DOHH2 (cell line): ENCODE results near the gene TRIM42.

ENCODE experiments used
- H3F3A ChIP-seq: fragments of 200-600 bp; sonication (generic), shearing (Covaris generic); 2 replicates; pipeline ENCODE4 v1.6.0; 2016; ENCODE audit warnings: antibody characterized with exemption, mild to moderate bottlenecking; ENCODE audit not compliant: control insufficient read depth, insufficient read depth
- H3K27ac ChIP-seq: fragments of 200-600 bp; sonication (generic); 2 replicates; pipeline ENCODE4 v1.5.1; 2014; ENCODE audit warnings: low read depth, mild to moderate bottlenecking, low read length, moderate library complexity
- H3K27me3 ChIP-seq: fragments of 200-600 bp; sonication (generic); 2 replicates; pipeline ENCODE4 v1.6.1; 2014; ENCODE audit warnings: mild to moderate bottlenecking, low read length, mixed read lengths; ENCODE audit not compliant: control insufficient read depth
- H3K36me3 ChIP-seq: fragments of 200-600 bp; sonication (generic); 2 replicates; pipeline ENCODE4 v1.6.1; 2014; ENCODE audit warnings: mild to moderate bottlenecking, low read length, moderate library complexity, mixed read lengths; ENCODE audit not compliant: control insufficient read depth
- H3K4me1 ChIP-seq: fragments of 200-600 bp; sonication (generic); 2 replicates; pipeline ENCODE4 v1.6.1; 2014; ENCODE audit warnings: mild to moderate bottlenecking, low read length, mixed read lengths; ENCODE audit not compliant: control insufficient read depth
- H3K4me2 ChIP-seq: fragments of 200-600 bp; sonication (generic); 2 replicates; pipeline ENCODE4 v1.6.0; 2014; ENCODE audit warnings: mild to moderate bottlenecking, low read length, moderate library complexity
- H3K4me3 ChIP-seq: fragments of 200-600 bp; sonication (generic); 2 replicates; pipeline ENCODE4 v1.5.1; 2014; ENCODE audit warnings: mild to moderate bottlenecking, low read length, mixed read lengths
- H3K79me2 ChIP-seq: fragments of 200-600 bp; sonication (generic); 2 replicates; pipeline ENCODE4 v1.6.1; 2014; ENCODE audit warnings: mild to moderate bottlenecking, low read length, mixed read lengths; ENCODE audit not compliant: control insufficient read depth
- H3K9me2 ChIP-seq: fragments of 200-600 bp; sonication (generic); replicated peaks from 2 replicates; pipeline ENCODE4 v1.6.1; 2014; ENCODE audit warnings: mild to moderate bottlenecking, low read length, mixed read lengths; ENCODE audit not compliant: control insufficient read depth
- H3K9me3 ChIP-seq: fragments of 200-600 bp; sonication (generic); 2 replicates; pipeline ENCODE4 v1.6.1; 2014; ENCODE audit warnings: antibody characterized with exemption, low read length, mixed read lengths; ENCODE audit not compliant: control insufficient read depth, insufficient read depth
- H4K20me1 ChIP-seq: fragments of 200-600 bp; sonication (generic); 2 replicates; pipeline ENCODE4 v1.6.0; 2014; ENCODE audit warnings: low read depth, mild to moderate bottlenecking, antibody characterized with exemption, low read length, moderate library complexity; ENCODE audit not compliant: control insufficient read depth, insufficient read depth
- EZH2phosphoT487 ChIP-seq: fragments of 200-600 bp; sonication (generic); IDR thresholded peaks from 2 replicates; pipeline ENCODE4 v1.6.1; 2017; ENCODE audit warnings: borderline replicate concordance, mild to moderate bottlenecking, antibody characterized with exemption, low read length, moderate library complexity, mixed read lengths
- TF ChIP-seq, protein P1 (sequence below): fragments of 200-600 bp; sonication (generic); IDR thresholded peaks from one replicate; pipeline ENCODE4 v1.5.1; 2014; ENCODE audit warnings: antibody characterized with exemption, mild to moderate bottlenecking, low read depth, low read length; ENCODE audit not compliant: poor library complexity, severe bottlenecking

TRIM42 gene

DNA sequence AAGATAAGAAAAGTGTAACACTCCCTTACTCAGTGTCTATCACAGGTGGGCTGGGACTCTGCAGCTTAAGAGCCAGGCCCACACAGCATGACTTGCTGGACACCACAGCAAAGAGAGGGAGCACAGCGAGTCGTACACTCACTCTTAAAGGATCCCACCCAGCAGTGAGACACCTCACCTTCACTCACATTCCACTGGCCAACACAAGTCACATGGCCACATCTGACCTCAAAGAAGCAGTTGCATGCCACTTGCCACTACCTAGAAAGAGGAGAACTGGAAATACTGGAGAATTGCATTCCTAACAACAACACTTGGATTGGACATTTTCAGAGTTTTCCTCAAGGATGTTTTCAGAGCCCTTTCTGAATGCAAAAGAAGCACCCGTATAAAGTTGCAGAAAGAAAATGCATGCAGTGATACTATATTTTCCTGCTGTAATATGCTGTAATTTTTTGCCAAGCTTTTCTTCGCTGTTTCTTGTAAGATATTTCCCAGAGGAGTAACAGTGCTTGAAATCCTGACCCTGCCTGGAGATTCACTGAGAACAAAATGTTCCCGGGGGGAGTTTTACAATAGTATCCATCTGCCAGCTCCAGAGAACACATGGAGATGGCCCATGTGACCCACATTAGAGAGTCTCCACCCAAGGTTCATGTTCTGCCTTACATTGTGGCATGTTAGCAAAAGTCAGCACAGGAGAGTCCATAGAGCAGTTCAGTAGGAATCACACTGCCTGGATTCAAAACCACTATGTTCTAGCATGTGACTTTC lies 42.2 kb downstream of the TRIM42 start:
- Histone ChIP-seq H4K20me1 (no peaks in the 10 kb centered on the region), H3K27ac (no peak overlapping the region), H3K4me1 (no peaks in the 10 kb centered on the region), H3K9me2 (no peaks in the 10 kb centered on the region), H3K9me3 (no peaks in the 10 kb centered on the region), H3K27me3 (no peaks in the 10 kb centered on the region), H3F3A (no peaks in the 10 kb centered on the region), H3K4me2 (no peak overlapping the region), H3K4me3 (no peak overlapping the region), H3K36me3 (no peaks in the 10 kb centered on the region), H3K79me2 (no peaks in the 10 kb centered on the region)
- TF ChIP-seq EZH2phosphoT487: no peak
- TF ChIP-seq, protein P1, sequence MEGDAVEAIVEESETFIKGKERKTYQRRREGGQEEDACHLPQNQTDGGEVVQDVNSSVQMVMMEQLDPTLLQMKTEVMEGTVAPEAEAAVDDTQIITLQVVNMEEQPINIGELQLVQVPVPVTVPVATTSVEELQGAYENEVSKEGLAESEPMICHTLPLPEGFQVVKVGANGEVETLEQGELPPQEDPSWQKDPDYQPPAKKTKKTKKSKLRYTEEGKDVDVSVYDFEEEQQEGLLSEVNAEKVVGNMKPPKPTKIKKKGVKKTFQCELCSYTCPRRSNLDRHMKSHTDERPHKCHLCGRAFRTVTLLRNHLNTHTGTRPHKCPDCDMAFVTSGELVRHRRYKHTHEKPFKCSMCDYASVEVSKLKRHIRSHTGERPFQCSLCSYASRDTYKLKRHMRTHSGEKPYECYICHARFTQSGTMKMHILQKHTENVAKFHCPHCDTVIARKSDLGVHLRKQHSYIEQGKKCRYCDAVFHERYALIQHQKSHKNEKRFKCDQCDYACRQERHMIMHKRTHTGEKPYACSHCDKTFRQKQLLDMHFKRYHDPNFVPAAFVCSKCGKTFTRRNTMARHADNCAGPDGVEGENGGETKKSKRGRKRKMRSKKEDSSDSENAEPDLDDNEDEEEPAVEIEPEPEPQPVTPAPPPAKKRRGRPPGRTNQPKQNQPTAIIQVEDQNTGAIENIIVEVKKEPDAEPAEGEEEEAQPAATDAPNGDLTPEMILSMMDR: no peak

DNA sequence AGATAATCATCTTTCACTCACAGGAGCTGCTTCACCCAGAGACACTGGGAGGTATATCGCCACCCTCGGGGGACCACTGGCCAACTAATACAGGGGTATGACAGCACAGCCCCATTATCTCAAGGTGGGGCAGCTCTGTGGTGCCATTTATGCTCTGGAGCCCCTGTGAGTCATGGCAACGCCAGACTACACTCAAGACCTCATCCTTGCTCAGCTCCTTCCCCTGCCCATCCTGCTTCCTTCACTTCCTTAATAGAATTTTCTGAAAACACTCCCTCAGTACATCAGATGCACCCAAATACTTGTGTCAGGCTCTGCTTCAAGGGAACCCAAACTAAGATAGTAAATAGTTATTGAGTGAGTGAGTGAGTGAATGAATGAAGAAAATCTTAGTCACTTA lies 45.7 kb downstream of the TRIM42 start:
- no peaks in the 10 kb centered on the region for H3K36me3 ChIP-seq
- H3F3A ChIP-seq: no peaks in the 10 kb centered on the region
- H3K27ac ChIP-seq: no peak overlapping the region
- TF ChIP-seq, protein P1: no peak
- no peak for TF ChIP-seq EZH2phosphoT487
- H3K27me3 ChIP-seq: no peaks in the 10 kb centered on the region
- no peak overlapping the region for H3K4me2 ChIP-seq
- H3K4me3 ChIP-seq: no peak overlapping the region
- no peaks in the 10 kb centered on the region for H4K20me1 ChIP-seq
- H3K9me3 ChIP-seq: no peaks in the 10 kb centered on the region
- H3K9me2 ChIP-seq: no peaks in the 10 kb centered on the region
- H3K4me1 ChIP-seq: peaks cover 8% of the 10 kb centered on the region; the same call in 1 of the 2 replicates
- H3K79me2 ChIP-seq: no peaks in the 10 kb centered on the region

DNA sequence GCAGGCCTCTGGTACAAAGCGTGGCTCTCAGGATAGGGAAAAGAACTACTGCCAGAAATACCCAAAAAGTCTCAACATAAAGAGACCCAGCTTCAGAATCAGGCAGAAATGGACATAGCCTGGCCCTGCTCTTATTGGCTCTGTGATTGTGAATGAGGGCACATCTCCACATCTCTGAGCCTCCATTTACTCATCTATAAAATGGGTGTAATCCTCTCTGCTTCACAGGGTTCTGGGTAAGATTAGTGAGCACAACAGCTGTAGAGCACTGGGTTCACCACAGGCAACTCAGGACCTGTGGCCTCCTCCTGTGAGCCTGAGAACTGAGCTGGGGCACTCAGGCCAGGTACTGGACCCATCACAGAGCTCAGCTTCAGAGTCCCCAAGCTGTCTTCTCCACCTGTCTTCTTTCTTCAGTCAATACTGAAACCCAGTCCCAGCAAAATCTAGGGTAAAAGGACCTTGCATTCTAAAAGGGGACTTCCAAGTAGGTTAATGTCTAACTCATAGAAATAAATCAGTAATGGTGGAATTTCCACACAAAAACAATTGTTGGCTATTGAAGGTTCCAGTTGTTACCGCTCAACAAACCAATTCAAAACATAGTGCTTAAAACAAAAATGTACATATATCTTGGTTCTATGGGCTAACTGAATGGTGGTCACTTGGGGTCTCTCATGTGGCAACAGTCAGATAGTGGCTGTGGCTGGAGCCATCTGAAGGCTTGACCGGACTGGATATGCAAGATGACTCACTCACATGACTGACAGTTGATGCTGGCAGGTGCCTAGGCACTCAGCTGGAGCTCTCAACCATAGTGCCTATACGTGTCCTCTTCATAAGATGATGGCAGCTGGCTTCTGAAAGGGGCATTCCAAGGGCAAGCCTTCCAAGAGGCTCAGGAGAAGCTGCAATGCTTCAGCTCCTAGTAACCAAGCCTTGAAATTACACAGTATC lies 47.3 kb downstream of the TRIM42 start:
- H4K20me1 ChIP-seq: no peaks in the 10 kb centered on the region
- H3K27ac ChIP-seq: no peak overlapping the region
- no peaks in the 10 kb centered on the region for H3K9me2 ChIP-seq
- TF ChIP-seq, protein P1: no peak
- no peak for TF ChIP-seq EZH2phosphoT487
- no peaks in the 10 kb centered on the region for H3K36me3 ChIP-seq
- no peaks in the 10 kb centered on the region for H3K79me2 ChIP-seq
- no peak overlapping the region for H3K4me2 ChIP-seq
- peaks cover 8% of the 10 kb centered on the region; the same call in 1 of the 2 replicates for H3K4me1 ChIP-seq
- H3K27me3 ChIP-seq: no peaks in the 10 kb centered on the region
- no peaks in the 10 kb centered on the region for H3F3A ChIP-seq
- no peak overlapping the region for H3K4me3 ChIP-seq
- H3K9me3 ChIP-seq: no peaks in the 10 kb centered on the region
